HL-60 (cell line): ENCODE results near the gene GPS1.
A peak's percentile ranks its signal among the peaks of the same experiment; 100 is the strongest.

ENCODE experiments used
- DNase-seq, 2 experiments: peaks; one replicate each; pipeline ENCODE4 v3.0.0-alpha.2; 2010 to 2020; ENCODE audit warnings: low read depth in 1 of 2, low spot score in 1 of 2
- H3K27ac ChIP-seq: fragments of 250-450 bp; sonication (Bioruptor Pico); replicated peaks from 2 replicates; pipeline ENCODE4 v1.5.1; 2020; ENCODE audit warnings: mild to moderate bottlenecking, moderate library complexity
- H3K27me3 ChIP-seq: fragments of 250-450 bp; sonication (Bioruptor Pico); 2 replicates; pipeline ENCODE4 v1.5.1; 2021; ENCODE audit warnings: mild to moderate bottlenecking, moderate library complexity; ENCODE audit not compliant: insufficient read depth, poor library complexity, severe bottlenecking
- H3K4me3 ChIP-seq: replicated peaks from 2 replicates; pipeline ENCODE4 v1.5.1; 2011; ENCODE audit warnings: mild to moderate bottlenecking, control low read depth, low read length; ENCODE audit not compliant: insufficient read depth
- GABPA ChIP-seq: IDR thresholded peaks from 2 replicates; pipeline ENCODE4 v1.6.1; 2012; ENCODE audit warnings: low read depth
- POLR2AphosphoS5 ChIP-seq: IDR thresholded peaks from 2 replicates; pipeline ENCODE4 v1.6.1; 2012; ENCODE audit warnings: low read depth
- SPI1 ChIP-seq: IDR thresholded peaks from 2 replicates; pipeline ENCODE4 v1.6.1; 2012; ENCODE audit warnings: low read depth, mild to moderate bottlenecking, borderline replicate concordance
- long read RNA-seq: library from polyadenylated mRNA; unstranded; transcript quantifications from one replicate; pipeline ENCODE4 v2.0.0, GENCODE V29; 2020
- TF ChIP-seq, protein P1 (sequence below): IDR thresholded peaks from one replicate; pipeline ENCODE4 v1.5.1; 2011; ENCODE audit warnings: low read length, control low read depth, inconsistent platforms; ENCODE audit not compliant: insufficient read depth
- TF ChIP-seq, protein P2 (sequence below): IDR thresholded peaks from 2 replicates; pipeline ENCODE4 v1.6.1; 2012; ENCODE audit warnings: low read depth; ENCODE audit not compliant: insufficient replicate concordance

GPS1 gene
- long read RNA-seq, transcript GPS1-201 (13 exons, 1,842 nt) = minor isoform, 107 of 1,164 reads
- long read RNA-seq, transcript GPS1-228 (13 exons, 1,825 nt) = minor isoform, 26 of 1,164 reads
- long read RNA-seq, transcript GPS1-208 (13 exons, 1,874 nt) = major isoform, 748 of 1,164 reads
- long read RNA-seq, transcript GPS1-226 (13 exons, 1,839 nt) = minor isoform, 138 of 1,164 reads
- long read RNA-seq, partial matches to known transcripts = 73 of 1,164 reads
- long read RNA-seq, other reads (novel, unspliced or antisense) = 56 of 1,164 reads

DNA sequence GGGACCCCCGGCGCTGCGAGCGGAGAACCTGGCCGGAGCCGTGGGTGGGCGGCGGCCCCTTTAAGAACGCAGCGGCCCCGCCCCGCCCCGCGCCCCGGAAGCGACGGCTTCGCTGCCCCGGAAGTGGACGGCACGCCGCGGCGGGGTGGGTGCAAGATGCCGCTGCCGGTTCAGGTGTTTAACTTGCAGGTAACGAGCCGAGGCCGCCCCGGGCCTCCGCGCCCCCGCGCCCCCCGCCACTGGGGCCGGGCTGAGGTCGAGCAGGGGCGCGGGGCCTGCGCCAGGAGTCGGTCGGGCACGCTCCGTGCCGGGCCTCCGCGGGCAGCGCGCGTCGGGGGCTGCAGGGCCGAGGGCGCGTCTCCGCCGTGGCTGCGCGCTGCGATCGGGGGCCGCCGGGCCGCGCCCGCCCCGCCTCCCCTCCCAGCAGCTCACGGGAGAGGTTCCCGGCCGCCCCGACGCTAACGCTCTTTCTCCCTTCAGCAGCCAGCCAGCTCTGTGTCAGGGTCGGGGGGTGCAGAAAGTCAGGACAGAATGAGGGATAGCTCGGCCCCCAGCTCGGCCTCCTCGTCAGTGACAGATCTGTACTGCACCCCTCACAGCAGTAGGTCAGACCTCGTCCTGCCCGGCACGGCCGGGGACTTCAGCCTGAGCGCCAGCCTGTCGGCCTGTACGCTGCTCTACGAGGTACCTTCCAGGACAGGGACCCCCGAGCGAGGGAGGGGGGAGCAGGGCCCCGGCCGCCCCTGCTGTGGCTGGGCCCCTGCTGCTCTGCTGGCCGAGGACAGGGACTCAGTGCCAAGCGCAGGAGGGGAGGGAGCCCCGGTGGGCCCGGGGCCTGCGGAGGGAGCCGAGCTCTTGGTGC, at the start of gene GPS1, which contains the start of gene RFNG:
TSS of gene GPS1 (plus strand) at position 123 of the 862 bp plus-strand sequence. CDS start at position 157, 34 bp downstream.
TSS of gene RFNG (minus strand) at position 36 of the 862 bp plus-strand sequence. CDS start 45 bp downstream, outside the sequence.
- peak; percentile 62 to 63 for DNase-seq
- H3K4me3 ChIP-seq = peak within 1 kb of the TSS; percentile 78
- no peak for TF ChIP-seq SPI1
- peak; percentile 91 for TF ChIP-seq GABPA
- TF ChIP-seq POLR2AphosphoS5 = 0 out of 2 replicates have a peak, but pooled peaks have one; percentile 17
- TF ChIP-seq, protein P1, sequence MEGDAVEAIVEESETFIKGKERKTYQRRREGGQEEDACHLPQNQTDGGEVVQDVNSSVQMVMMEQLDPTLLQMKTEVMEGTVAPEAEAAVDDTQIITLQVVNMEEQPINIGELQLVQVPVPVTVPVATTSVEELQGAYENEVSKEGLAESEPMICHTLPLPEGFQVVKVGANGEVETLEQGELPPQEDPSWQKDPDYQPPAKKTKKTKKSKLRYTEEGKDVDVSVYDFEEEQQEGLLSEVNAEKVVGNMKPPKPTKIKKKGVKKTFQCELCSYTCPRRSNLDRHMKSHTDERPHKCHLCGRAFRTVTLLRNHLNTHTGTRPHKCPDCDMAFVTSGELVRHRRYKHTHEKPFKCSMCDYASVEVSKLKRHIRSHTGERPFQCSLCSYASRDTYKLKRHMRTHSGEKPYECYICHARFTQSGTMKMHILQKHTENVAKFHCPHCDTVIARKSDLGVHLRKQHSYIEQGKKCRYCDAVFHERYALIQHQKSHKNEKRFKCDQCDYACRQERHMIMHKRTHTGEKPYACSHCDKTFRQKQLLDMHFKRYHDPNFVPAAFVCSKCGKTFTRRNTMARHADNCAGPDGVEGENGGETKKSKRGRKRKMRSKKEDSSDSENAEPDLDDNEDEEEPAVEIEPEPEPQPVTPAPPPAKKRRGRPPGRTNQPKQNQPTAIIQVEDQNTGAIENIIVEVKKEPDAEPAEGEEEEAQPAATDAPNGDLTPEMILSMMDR = no peak
- peak within 1 kb of the TSS; percentile 55 for H3K27ac ChIP-seq
- no peaks in the 10 kb centered on the region for H3K27me3 ChIP-seq

DNA sequence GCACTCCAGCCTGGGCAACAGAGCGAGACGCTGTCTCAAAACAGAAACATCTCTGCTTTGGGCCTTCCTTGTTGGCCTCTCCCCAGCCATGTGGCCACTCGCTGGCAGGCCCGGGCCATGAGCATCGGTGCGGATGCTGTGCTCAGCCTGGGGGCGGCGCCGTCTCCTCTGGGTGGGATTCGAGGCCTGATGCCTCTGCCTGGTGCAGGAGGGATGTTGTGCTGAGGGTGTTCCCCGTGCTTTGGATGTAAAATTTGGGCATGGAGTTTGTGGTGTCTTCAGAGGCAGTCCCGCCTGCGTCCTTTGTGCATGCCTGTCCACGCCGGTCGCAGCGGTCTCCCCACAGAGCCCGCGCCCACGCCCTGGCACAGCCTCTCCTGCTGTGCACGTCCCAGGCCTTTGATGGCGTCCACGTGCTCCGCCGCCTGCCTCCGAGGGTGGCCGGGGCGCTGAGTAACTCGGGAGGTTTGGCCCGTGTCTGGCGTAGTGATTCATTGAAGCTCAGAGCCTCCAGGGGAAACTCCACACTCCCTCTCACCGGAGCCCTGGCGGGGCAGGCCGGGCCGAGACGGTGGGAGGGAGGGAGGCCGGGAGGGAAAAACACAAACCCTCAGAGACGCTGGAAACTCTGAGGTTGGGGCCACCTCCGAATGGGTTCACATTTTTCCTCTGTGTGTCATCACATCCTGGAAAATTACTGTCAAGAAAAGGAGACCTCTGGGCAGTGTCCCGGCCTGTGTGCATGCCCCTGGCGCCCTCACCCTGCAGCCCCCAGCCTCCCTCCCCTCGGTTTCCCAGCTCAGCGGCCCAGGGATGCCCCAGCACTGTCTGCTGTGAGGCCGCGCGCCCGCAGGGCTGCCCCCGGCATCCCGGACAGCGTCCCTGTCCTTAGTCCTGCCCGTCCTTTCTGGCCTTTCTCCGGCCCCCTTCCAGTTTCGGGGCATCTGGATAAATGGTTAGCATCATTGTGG, 48.0 kb upstream of the GPS1 start:
- no peak overlapping the region for H3K27ac ChIP-seq

DNA sequence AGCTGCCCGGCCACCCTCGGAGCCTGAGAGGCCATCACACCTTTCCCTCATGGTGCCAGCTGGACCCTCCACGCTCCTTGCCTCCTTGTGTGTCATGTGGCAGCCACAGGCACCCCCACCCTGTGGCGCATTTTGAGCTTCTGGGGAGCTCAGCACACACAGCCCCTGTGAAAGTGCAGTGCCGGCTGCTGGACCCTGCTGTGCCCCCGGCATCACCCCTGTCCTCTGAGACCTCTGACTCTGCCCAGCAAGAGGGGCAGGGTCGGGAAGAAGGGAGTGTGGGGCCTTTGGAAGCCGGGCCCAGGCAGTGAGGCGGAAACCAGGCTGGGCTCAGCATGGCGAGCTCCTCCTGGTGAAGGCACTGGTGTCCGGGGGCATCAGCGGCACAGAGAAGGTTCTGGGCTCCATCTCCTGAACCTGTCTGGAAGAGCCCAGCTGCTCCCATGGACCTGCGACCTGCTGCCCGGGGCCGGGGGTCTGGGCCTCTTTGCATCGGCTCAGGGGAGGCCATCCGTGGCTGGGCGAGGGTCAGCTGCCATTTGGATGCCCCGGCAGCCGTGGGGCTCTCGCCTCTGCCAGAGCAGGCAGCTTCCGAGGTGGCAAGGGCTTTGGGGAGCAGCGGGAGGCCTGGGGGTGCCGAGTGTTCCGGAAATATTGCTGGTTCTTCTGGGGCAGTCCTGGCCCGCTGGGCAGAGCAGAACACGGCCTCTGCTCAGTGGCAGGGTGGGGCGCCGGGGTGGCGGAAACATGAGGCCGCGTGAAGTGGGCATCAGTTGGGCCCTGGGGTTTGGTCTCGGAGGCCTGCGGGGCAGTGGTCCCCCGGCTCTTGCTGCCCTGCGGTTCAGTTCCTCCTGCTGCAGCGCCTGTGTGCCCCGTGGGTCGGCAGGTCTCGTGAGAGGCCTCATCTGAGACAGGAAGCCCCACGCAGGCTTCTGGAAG, 46.9 kb upstream of the GPS1 start:
- DNase-seq = no peak
- Histone ChIP-seq H3K27me3 (no peaks in the 10 kb centered on the region), H3K4me3 (no peak overlapping the region), H3K27ac (no peak overlapping the region)
- TF ChIP-seq, protein P1 = no peak
- no peak for TF ChIP-seq SPI1
- TF ChIP-seq, protein P2, sequence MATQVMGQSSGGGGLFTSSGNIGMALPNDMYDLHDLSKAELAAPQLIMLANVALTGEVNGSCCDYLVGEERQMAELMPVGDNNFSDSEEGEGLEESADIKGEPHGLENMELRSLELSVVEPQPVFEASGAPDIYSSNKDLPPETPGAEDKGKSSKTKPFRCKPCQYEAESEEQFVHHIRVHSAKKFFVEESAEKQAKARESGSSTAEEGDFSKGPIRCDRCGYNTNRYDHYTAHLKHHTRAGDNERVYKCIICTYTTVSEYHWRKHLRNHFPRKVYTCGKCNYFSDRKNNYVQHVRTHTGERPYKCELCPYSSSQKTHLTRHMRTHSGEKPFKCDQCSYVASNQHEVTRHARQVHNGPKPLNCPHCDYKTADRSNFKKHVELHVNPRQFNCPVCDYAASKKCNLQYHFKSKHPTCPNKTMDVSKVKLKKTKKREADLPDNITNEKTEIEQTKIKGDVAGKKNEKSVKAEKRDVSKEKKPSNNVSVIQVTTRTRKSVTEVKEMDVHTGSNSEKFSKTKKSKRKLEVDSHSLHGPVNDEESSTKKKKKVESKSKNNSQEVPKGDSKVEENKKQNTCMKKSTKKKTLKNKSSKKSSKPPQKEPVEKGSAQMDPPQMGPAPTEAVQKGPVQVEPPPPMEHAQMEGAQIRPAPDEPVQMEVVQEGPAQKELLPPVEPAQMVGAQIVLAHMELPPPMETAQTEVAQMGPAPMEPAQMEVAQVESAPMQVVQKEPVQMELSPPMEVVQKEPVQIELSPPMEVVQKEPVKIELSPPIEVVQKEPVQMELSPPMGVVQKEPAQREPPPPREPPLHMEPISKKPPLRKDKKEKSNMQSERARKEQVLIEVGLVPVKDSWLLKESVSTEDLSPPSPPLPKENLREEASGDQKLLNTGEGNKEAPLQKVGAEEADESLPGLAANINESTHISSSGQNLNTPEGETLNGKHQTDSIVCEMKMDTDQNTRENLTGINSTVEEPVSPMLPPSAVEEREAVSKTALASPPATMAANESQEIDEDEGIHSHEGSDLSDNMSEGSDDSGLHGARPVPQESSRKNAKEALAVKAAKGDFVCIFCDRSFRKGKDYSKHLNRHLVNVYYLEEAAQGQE = no peak
- TF ChIP-seq POLR2AphosphoS5 = no peak
- no peak for TF ChIP-seq GABPA

More for the DNA sequence above, 48.0 kb upstream of the GPS1 start:
- no peak for DNase-seq
- H3K27me3 ChIP-seq = no peaks in the 10 kb centered on the region
- no peak overlapping the region for H3K4me3 ChIP-seq
- TF ChIP-seq SPI1 (no peak), POLR2AphosphoS5 (no peak), GABPA (no peak)
- TF ChIP-seq, protein P1 = no peak
- TF ChIP-seq, protein P2 = no peak
